ENCODE data around the gene GFI1. TPM values are rescaled to one million over a fixed set of nuclear protein-coding genes. Genes with fewer than 3 reads are reported as not detected.

Gene GFI1
- total and polyA plus RNA-seq, 2 of the 13 experiments (the other 11 are each of a cell fraction or from before 2014, with no cell fraction given), result 10.3 to 10.5 TPM

DNA sequence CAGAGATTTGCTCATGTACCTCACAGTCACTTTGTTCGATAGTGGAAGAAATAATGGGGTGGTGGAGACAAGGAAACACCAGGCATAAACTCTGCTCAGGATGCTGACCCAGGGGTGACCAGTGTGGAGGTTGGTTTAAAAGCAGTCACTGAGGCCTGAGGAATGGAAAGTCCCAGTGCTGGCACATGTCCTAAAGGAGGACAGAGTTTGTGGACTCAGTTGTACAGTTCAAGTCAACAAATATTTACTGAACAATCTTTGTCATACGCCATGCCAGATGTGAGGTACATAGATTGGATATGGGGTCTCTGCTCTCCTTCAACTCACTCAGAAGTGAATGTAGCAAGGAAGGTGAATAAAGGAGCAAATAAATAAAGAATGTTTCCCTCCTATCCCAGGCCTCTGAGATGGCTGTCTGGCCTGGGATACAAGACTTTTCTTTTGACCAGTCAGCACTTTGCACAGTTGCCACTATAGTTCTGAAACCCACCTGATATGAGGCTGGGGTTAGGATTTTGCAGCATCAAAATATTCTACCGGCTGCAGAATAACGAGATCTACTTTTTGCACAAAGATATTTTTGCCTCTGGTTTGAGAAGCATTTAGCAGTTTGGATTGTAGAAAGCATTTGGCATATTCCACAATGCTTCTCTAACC is 7.9 kb upstream of the GFI1 start (continued):
- TF ChIP-seq, protein P1, sequence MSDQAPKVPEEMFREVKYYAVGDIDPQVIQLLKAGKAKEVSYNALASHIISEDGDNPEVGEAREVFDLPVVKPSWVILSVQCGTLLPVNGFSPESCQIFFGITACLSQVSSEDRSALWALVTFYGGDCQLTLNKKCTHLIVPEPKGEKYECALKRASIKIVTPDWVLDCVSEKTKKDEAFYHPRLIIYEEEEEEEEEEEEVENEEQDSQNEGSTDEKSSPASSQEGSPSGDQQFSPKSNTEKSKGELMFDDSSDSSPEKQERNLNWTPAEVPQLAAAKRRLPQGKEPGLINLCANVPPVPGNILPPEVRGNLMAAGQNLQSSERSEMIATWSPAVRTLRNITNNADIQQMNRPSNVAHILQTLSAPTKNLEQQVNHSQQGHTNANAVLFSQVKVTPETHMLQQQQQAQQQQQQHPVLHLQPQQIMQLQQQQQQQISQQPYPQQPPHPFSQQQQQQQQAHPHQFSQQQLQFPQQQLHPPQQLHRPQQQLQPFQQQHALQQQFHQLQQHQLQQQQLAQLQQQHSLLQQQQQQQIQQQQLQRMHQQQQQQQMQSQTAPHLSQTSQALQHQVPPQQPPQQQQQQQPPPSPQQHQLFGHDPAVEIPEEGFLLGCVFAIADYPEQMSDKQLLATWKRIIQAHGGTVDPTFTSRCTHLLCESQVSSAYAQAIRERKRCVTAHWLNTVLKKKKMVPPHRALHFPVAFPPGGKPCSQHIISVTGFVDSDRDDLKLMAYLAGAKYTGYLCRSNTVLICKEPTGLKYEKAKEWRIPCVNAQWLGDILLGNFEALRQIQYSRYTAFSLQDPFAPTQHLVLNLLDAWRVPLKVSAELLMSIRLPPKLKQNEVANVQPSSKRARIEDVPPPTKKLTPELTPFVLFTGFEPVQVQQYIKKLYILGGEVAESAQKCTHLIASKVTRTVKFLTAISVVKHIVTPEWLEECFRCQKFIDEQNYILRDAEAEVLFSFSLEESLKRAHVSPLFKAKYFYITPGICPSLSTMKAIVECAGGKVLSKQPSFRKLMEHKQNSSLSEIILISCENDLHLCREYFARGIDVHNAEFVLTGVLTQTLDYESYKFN (CRISPR knock-in tag; conservative IDR thresholded peaks at IDR 0.05), result peak; percentile 48; the same call in 1 of the 2 replicates
- TF ChIP-seq ZNF670 (CRISPR knock-in tag; IDR thresholded peaks at IDR 0.05; ENCODE audit: borderline replicate concordance) (no peak), MAFK (conservative IDR thresholded peaks at IDR 0.05 in 1 of 2, IDR thresholded peaks at IDR 0.05 in 1 of 2; ENCODE audit: low read length in 2 of 2) (peak; percentile 88), EP300 (IDR thresholded peaks at IDR 0.05; ENCODE audit: low read depth in 2 of 2, low read length in 2 of 2) (peak in 1 of 2 experiments; percentile 59; a peak in 1 of 4 replicates), EP300 (CRISPR knock-in tag; IDR thresholded peaks at IDR 0.05; ENCODE audit: borderline replicate concordance) (no peak), GATAD2A (CRISPR knock-in tag; IDR thresholded peaks at IDR 0.05) (peak; percentile 39), SOX13 (IDR thresholded peaks at IDR 0.05) (no peak), SOX13 (CRISPR knock-in tag; conservative IDR thresholded peaks at IDR 0.05 in 1 of 2, IDR thresholded peaks at IDR 0.05 in 1 of 2) (peak in 1 of 2 experiments; percentile 32; a peak in 1 of 4 replicates), RARA (CRISPR knock-in tag; IDR thresholded peaks at IDR 0.05) (no peak), FOXA1 (IDR thresholded peaks at IDR 0.05) (no peak), FOXA1 (CRISPR knock-in tag; IDR thresholded peaks at IDR 0.05) (peak; percentile 18; the same call in 1 of the 2 replicates), SAP130 (CRISPR knock-in tag; IDR thresholded peaks at IDR 0.05; ENCODE audit: low read depth) (0 out of 2 replicates have a peak, but pooled peaks have one; percentile 23), ZNF552 (CRISPR knock-in tag; IDR thresholded peaks at IDR 0.05; ENCODE audit: borderline replicate concordance) (no peak), FOXA3 (CRISPR knock-in tag; IDR thresholded peaks at IDR 0.05) (peak; percentile 39), KLF16 (CRISPR knock-in tag; IDR thresholded peaks at IDR 0.05) (no peak)
- TF ChIP-seq, protein P2, sequence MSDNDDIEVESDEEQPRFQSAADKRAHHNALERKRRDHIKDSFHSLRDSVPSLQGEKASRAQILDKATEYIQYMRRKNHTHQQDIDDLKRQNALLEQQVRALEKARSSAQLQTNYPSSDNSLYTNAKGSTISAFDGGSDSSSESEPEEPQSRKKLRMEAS (IDR thresholded peaks at IDR 0.05), result no peak
- TF ChIP-seq, protein P3, sequence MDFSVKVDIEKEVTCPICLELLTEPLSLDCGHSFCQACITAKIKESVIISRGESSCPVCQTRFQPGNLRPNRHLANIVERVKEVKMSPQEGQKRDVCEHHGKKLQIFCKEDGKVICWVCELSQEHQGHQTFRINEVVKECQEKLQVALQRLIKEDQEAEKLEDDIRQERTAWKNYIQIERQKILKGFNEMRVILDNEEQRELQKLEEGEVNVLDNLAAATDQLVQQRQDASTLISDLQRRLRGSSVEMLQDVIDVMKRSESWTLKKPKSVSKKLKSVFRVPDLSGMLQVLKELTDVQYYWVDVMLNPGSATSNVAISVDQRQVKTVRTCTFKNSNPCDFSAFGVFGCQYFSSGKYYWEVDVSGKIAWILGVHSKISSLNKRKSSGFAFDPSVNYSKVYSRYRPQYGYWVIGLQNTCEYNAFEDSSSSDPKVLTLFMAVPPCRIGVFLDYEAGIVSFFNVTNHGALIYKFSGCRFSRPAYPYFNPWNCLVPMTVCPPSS (IDR thresholded peaks at IDR 0.05), result no peak
- TF ChIP-seq, protein P4, sequence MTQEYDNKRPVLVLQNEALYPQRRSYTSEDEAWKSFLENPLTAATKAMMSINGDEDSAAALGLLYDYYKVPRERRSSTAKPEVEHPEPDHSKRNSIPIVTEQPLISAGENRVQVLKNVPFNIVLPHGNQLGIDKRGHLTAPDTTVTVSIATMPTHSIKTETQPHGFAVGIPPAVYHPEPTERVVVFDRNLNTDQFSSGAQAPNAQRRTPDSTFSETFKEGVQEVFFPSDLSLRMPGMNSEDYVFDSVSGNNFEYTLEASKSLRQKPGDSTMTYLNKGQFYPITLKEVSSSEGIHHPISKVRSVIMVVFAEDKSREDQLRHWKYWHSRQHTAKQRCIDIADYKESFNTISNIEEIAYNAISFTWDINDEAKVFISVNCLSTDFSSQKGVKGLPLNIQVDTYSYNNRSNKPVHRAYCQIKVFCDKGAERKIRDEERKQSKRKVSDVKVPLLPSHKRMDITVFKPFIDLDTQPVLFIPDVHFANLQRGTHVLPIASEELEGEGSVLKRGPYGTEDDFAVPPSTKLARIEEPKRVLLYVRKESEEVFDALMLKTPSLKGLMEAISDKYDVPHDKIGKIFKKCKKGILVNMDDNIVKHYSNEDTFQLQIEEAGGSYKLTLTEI (CRISPR knock-in tag; conservative IDR thresholded peaks at IDR 0.05), result no peak
- TF ChIP-seq, protein P5, sequence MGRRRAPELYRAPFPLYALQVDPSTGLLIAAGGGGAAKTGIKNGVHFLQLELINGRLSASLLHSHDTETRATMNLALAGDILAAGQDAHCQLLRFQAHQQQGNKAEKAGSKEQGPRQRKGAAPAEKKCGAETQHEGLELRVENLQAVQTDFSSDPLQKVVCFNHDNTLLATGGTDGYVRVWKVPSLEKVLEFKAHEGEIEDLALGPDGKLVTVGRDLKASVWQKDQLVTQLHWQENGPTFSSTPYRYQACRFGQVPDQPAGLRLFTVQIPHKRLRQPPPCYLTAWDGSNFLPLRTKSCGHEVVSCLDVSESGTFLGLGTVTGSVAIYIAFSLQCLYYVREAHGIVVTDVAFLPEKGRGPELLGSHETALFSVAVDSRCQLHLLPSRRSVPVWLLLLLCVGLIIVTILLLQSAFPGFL (CRISPR knock-in tag; IDR thresholded peaks at IDR 0.05), result no peak
- TF ChIP-seq, protein P6, sequence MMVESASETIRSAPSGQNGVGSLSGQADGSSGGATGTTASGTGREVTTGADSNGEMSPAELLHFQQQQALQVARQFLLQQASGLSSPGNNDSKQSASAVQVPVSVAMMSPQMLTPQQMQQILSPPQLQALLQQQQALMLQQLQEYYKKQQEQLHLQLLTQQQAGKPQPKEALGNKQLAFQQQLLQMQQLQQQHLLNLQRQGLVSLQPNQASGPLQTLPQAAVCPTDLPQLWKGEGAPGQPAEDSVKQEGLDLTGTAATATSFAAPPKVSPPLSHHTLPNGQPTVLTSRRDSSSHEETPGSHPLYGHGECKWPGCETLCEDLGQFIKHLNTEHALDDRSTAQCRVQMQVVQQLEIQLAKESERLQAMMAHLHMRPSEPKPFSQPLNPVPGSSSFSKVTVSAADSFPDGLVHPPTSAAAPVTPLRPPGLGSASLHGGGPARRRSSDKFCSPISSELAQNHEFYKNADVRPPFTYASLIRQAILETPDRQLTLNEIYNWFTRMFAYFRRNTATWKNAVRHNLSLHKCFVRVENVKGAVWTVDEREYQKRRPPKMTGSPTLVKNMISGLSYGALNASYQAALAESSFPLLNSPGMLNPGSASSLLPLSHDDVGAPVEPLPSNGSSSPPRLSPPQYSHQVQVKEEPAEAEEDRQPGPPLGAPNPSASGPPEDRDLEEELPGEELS (CRISPR knock-in tag; IDR thresholded peaks at IDR 0.05), result peak; percentile 54; the same call in 1 of the 2 replicates

Measured in HepG2 (cell line).